NT2/D1 (cell line): ENCODE data around the gene RALGPS1.

ENCODE experiments used
- DNase-seq: peaks from one replicate; pipeline ENCODE4 v3.0.0-alpha.2; 2011; ENCODE audit warnings: low read depth, low spot score
- H3K27me3 ChIP-seq: 2 replicates; pipeline ENCODE4 v1.6.0; 2011; ENCODE audit warnings: mild to moderate bottlenecking; ENCODE audit not compliant: insufficient read length, insufficient read depth
- H3K36me3 ChIP-seq: 2 replicates; pipeline ENCODE4 v1.6.1; 2011; ENCODE audit warnings: mild to moderate bottlenecking, low read length, mixed read lengths; ENCODE audit not compliant: insufficient read depth, insufficient read length
- H3K4me1 ChIP-seq: 2 replicates; pipeline ENCODE4 v1.5.1; 2011; ENCODE audit not compliant: insufficient read depth, insufficient read length
- H3K4me3 ChIP-seq: 2 replicates; pipeline ENCODE4 v1.5.1; 2011; ENCODE audit warnings: low read depth; ENCODE audit not compliant: insufficient read length
- H3K9ac ChIP-seq: 2 replicates; pipeline ENCODE4 v1.6.0; 2011; ENCODE audit warnings: low read depth; ENCODE audit not compliant: insufficient read length
- H3K9me3 ChIP-seq: 2 replicates; pipeline ENCODE4 v1.5.1; 2011; ENCODE audit warnings: mild to moderate bottlenecking, low read length; ENCODE audit not compliant: insufficient read depth
- SUZ12 ChIP-seq: IDR thresholded peaks from 2 replicates; pipeline ENCODE4 v1.6.1; 2011; ENCODE audit not compliant: insufficient read length, insufficient read depth; ENCODE audit errors: extremely low read depth
- YY1 ChIP-seq: IDR thresholded peaks from 2 replicates; pipeline ENCODE4 v1.6.1; 2011; ENCODE audit not compliant: insufficient read length, insufficient read depth
- ZNF274 ChIP-seq: IDR thresholded peaks from 2 replicates; pipeline ENCODE4 v1.6.1; 2011; ENCODE audit warnings: mild to moderate bottlenecking, low read depth, low read length

Gene RALGPS1

DNA sequence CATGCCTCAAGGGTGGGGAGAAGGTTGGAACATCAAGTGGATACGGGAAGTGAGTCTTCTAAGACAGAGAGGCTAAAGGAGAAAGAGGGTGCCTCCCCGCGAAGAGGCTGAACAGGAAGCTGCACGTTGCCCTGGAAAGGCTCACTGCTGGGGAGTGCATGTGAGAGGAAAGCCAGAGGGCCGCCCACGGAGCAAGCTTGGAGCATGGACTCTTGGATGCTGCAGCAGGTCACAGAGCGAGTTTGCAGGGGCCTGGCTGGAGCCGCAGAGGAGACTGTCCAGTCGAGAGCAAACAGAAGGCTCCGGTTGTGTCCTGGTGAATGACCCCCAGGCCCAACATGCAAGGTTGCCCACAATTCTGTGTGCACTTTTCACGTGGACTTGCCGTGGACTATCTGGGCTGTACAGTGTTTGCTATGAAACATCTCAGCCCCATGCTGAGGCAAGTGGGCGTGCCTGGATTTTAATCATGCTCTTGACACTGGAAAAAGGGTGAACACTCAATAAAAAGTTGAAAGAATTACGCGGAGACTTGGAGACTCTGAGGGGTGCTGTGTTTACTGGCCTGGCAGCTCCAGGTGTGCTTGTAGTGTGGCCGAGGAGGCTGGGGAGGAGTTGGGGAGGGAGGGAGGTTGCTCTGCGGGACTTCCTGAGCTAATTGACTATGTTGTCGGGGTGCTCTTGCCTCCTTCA is 295.5 kb downstream of the RALGPS1 start:
- no peaks in the 10 kb centered on the region for H3K9me3 ChIP-seq
- H3K4me3 ChIP-seq: no peak overlapping the region
- no peak for DNase-seq
- H3K27me3 ChIP-seq: no peaks in the 10 kb centered on the region
- H3K4me1 ChIP-seq: peaks cover 14% of the 10 kb centered on the region
- no peak overlapping the region for H3K9ac ChIP-seq
- H3K36me3 ChIP-seq: no peaks in the 10 kb centered on the region
- TF ChIP-seq SUZ12: no peak
- TF ChIP-seq YY1: no peak
- no peak for TF ChIP-seq ZNF274

DNA sequence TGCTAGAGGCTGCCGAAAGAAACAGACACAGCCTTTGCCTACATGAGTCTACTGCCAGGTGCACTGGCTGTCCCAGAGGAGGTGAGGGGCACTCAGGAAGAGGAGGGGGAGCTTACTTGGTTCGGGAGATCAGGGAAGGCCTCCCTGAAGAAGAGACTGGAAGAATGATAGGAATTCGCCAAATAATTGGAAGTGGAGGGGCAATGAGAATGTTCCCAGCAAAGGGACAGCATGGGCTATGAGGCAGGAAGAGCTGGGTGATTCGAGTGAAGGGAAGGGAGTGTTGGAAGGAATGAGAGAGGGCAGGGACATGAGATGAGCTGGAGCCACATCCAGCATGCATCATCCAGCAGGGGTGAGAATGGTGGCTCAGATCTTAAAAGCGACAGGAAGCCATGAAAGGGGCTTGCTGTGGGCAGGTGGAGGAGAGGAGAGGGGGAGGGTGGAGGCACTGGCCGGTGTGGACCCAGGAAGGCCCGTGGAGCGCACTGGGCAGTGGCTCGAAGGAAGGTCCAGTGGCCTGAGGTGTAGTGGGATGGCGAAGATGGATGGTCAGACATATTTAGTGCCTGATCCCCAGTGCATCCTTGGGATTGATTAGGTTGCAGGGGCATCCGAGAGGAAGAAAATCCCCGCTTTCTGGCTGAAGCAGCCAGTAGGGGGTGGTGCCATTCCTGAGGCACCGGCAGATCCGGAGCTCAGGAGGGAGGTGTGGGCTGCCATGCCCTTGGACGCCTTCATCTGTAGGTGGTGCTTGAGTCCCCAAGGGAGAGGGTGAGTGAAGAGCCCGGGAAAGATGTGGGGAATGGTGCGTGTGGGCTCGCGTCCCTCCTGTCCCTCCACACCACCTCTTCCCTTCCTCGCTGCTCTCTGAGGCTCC is 296.5 kb downstream of the RALGPS1 start:
- H3K27me3 ChIP-seq: no peaks in the 10 kb centered on the region
- no peaks in the 10 kb centered on the region for H3K36me3 ChIP-seq
- no peak for DNase-seq
- H3K4me1 ChIP-seq: peaks cover 14% of the 10 kb centered on the region
- H3K9ac ChIP-seq: no peak overlapping the region
- no peaks in the 10 kb centered on the region for H3K9me3 ChIP-seq
- TF ChIP-seq SUZ12 (no peak), ZNF274 (no peak), YY1 (no peak)
- H3K4me3 ChIP-seq: no peak overlapping the region

DNA sequence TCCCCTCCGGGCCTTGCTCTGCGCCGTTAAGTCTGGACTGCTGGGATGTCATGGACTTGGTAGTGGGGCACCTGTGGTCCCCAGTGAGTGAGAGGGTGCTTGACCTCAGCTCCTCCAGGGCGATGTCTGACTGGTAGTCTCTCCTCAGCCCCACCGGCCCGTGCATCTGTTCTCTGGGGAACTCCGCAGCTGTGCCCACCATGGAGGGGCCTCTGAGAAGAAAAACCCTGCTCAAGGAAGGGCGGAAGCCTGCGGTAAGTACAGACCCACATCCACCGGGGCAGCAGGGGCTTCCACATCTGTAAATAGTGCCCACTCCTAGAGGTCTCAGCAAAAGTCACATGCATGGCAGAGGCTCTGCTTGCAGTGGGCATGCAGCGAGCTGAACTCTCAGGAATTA is 297.4 kb downstream of the RALGPS1 start:
- Histone ChIP-seq H3K4me3 (no peak overlapping the region), H3K9me3 (no peaks in the 10 kb centered on the region), H3K4me1 (peaks cover 14% of the 10 kb centered on the region), H3K9ac (no peak overlapping the region), H3K27me3 (no peaks in the 10 kb centered on the region), H3K36me3 (no peaks in the 10 kb centered on the region)
- TF ChIP-seq SUZ12 (no peak), ZNF274 (no peak), YY1 (no peak)
- DNase-seq: no peak

DNA sequence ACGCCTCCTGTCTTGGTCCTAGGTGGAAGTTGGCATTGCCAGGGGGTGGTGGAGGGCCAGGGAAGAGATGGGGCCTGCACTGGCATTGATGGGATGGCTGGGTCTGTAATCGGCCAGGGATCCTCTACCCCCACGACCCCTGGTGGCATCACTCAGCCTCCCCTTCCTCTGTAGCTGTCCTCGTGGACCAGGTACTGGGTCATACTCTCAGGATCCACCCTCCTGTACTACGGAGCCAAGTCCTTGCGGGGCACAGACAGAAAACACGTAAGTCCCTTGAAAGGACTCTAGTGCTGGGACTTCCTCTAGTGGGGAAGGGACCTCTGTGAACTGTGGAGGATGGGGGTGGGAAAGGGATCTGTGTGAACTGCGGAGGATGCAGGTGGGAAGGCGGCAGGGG is 297.9 kb downstream of the RALGPS1 start:
- Histone ChIP-seq H3K36me3 (no peaks in the 10 kb centered on the region), H3K4me3 (no peak overlapping the region), H3K27me3 (no peaks in the 10 kb centered on the region), H3K4me1 (peaks cover 14% of the 10 kb centered on the region), H3K9me3 (no peaks in the 10 kb centered on the region), H3K9ac (no peak overlapping the region)
- no peak for DNase-seq
- TF ChIP-seq SUZ12: no peak
- TF ChIP-seq YY1: no peak
- TF ChIP-seq ZNF274: no peak

DNA sequence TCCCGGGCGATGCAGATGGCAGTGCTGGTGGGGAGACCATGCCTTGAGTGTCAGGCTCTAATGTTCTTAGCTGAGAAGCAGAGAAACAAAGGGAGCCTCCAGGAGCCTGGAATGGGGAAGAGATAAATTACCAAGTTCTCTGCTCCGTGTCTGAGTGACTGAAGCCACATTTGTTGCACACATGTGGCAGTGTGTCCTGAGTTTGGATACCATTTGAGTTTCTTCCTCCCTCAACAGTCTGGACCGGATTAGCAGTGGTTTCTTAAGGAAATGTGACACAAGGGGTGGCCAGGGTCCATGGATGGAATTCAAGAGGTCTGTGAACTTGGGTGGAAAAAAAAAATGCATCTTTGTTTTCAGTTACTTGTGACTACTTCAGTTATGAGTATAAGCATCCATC is 299.3 kb downstream of the RALGPS1 start:
- TF ChIP-seq SUZ12 (no peak), ZNF274 (no peak), YY1 (no peak)
- Histone ChIP-seq H3K27me3 (no peaks in the 10 kb centered on the region), H3K9ac (no peak overlapping the region), H3K36me3 (no peaks in the 10 kb centered on the region), H3K4me1 (peaks cover 14% of the 10 kb centered on the region), H3K4me3 (no peak overlapping the region), H3K9me3 (no peaks in the 10 kb centered on the region)
- no peak for DNase-seq

DNA sequence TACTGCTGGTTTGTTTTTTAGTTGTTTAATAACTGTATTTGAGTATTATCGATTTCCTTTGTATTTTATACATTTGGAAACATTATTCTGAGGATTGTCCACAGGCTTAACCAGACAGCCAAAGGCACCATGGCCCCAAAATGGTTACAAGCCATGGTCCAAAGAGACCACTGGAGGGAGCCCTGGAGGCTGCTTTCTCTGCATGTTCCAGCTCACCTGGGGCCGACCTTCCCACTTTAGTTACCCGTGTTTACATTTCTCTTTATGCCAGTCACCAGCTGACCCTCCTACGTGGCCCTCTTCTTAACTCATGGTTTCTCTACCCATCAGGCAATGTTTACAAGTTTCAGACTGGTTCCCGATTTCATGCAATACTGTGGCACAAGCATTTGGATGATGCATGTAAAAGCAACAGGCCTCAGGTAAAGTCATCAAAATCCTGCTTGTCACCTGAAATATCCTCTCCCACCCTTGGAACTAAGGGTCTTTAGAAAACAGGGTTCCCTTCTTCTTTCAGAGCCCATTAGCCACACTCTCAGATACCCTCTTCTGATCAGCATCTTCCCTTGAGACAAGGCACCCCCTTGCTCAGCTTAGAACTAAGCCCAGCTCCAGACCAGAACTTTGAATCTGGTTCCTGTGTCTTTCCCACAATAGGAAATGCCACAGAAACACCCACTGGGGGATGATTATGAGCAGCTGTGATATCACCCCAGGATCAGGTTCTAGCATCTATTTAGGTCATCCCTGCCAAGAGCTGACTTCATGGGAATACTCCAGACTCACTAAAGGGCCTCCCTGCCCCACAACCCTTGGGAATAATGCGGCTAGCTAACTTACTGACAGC is 300.1 kb downstream of the RALGPS1 start:
- no peaks in the 10 kb centered on the region for H3K36me3 ChIP-seq
- TF ChIP-seq SUZ12 (no peak), ZNF274 (no peak), YY1 (no peak)
- no peak overlapping the region for H3K4me3 ChIP-seq
- H3K4me1 ChIP-seq: peaks cover 12% of the 10 kb centered on the region
- no peaks in the 10 kb centered on the region for H3K9me3 ChIP-seq
- H3K9ac ChIP-seq: no peak overlapping the region
- no peak for DNase-seq
- no peaks in the 10 kb centered on the region for H3K27me3 ChIP-seq
